ENCODE results near the gene MYOF. TPM values are rescaled to one million over a fixed set of nuclear protein-coding genes. Genes with fewer than 3 reads are reported as not detected.

The MYOF gene
- total RNA-seq, 4 donors from 2014 or later, result 46.8 to 139 (median 90.2) TPM

DNA sequence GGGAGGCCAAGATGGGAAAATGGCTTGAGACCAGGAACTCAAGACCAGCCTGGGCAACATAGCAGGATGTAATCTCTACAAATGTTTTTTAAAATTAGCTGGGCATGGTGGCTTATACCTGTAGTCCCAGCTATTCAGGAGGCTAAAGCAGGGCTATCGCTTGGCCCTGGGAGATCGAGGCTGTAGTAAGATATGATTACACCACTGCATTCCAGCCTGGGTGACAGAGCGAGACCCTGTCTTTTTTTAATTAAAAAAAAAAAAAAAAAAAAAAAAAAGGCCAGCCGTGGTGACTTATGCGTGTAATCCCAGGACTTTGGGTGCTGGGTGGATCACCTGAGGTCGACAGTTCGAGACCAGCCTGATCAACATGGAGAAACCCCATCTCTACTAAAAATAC, 27.4 kb downstream of the MYOF start:
- TF ChIP-seq, protein P1, sequence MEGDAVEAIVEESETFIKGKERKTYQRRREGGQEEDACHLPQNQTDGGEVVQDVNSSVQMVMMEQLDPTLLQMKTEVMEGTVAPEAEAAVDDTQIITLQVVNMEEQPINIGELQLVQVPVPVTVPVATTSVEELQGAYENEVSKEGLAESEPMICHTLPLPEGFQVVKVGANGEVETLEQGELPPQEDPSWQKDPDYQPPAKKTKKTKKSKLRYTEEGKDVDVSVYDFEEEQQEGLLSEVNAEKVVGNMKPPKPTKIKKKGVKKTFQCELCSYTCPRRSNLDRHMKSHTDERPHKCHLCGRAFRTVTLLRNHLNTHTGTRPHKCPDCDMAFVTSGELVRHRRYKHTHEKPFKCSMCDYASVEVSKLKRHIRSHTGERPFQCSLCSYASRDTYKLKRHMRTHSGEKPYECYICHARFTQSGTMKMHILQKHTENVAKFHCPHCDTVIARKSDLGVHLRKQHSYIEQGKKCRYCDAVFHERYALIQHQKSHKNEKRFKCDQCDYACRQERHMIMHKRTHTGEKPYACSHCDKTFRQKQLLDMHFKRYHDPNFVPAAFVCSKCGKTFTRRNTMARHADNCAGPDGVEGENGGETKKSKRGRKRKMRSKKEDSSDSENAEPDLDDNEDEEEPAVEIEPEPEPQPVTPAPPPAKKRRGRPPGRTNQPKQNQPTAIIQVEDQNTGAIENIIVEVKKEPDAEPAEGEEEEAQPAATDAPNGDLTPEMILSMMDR (IDR thresholded peaks at IDR 0.05; ENCODE audit: low read depth), result no peak

DNA sequence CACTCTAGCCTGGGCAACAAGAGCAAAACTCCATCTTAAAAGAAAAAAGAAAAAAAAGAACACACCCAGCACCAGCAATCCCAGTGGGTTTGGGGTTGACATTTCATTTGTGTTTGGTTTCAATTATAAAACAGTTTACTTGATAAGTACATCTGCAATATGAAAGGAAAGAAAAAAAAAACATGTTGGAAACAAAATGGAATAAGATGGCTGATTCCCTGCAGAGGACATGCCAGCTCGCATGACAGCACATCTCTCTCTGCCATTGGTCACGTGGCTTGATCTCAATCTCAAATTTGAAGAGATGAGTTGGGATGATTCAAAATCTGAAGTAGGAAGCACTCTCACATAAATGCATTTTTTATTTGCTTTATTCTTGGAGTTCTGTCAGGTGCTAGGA, 28.0 kb downstream of the MYOF start:
- TF ChIP-seq, protein P1 (IDR thresholded peaks at IDR 0.05; ENCODE audit: low read depth), result no peak

DNA sequence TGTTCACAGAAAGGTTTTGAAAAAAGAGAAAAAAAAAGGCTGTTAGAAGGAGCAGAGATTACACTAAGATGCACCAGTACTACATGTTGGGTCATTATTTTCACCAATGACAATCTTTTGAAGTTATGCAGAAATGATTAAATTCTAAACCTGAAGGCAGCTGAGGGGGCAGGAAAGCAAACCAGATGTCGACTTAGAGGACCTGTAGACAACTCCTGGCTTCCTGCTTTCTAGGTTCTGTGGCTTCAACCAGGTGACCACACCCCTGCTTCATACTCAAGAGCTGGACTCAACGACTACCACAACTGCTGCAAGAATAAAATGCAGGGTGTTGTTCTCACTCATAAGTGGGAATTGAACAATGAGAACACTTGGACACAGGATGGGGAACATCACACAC, 30.0 kb downstream of the MYOF start:
- TF ChIP-seq, protein P1 (IDR thresholded peaks at IDR 0.05; ENCODE audit: low read depth), result no peak

DNA sequence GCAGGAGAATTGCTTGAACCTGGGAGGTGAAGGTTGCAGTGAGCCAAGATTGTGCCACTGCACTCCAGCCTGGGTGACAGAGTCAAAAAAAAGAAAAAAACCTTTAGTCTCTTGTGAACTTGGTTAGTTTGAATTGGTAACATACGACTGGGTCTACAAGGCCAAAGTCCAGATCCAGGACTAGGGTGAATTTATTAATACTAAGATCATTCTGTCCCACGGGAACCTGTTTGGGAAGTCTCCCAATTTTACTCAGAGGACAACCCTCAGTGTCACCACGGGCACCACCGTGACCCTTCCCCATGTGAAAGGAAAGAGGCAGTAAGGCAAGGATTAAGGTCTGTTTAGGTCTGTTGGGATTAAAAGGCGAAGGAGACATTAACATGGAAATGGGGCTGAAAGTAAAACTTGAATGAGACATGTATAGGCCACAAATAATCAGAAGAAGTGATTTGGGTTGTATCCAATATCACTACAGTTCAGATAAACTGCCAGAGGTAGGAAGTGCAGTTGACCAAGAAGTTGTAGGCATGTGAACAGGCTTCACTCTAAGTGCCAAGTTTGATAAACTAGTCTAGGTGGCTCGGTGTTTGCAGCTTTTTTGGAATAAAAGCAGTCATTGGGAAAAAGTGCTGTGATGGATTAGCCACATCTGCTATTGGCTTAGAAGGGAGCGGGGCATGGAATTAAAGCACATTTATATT, 30.7 kb downstream of the MYOF start:
- TF ChIP-seq, protein P1 (IDR thresholded peaks at IDR 0.05; ENCODE audit: low read depth), result no peak

DNA sequence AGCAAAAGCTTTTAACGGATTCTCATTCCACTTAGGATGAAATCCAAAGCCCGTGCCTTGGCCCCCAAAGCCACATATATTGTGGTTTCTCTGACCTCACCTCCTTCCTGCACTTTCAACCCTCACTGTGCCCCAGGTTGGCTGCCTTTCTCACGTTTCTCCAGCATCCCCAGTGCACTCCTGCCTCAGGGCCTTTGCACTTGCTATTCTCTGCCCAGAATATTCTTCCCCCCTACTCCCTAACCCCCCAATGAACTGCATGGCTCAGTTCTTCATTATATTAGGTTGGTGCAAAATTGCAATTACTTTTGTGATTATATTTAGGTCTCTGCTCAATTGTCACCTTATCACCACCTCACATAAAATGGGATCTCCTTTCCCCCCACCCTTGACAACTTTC, 34.2 kb downstream of the MYOF start:
- TF ChIP-seq, protein P1 (IDR thresholded peaks at IDR 0.05; ENCODE audit: low read depth), result no peak

DNA sequence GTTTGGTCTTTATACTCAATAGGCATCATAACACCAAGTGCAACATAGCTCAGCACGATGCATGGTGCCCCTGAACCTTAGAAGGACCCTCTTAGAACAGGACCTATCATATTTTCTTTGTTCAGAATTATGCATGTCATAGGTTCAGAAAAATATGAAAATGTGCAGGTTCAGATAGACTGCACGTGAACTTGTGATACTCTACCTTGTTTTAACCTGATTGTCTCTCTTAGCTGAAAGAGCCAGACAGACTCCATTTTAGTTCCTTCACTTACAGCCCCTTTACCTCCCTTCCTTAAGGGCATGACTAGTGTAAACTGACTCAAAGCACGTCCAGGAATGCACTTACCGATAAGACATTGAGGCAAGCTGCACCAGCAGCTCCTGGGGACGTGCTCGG, 35.1 kb downstream of the MYOF start:
- TF ChIP-seq, protein P1 (IDR thresholded peaks at IDR 0.05; ENCODE audit: low read depth), result no peak

DNA sequence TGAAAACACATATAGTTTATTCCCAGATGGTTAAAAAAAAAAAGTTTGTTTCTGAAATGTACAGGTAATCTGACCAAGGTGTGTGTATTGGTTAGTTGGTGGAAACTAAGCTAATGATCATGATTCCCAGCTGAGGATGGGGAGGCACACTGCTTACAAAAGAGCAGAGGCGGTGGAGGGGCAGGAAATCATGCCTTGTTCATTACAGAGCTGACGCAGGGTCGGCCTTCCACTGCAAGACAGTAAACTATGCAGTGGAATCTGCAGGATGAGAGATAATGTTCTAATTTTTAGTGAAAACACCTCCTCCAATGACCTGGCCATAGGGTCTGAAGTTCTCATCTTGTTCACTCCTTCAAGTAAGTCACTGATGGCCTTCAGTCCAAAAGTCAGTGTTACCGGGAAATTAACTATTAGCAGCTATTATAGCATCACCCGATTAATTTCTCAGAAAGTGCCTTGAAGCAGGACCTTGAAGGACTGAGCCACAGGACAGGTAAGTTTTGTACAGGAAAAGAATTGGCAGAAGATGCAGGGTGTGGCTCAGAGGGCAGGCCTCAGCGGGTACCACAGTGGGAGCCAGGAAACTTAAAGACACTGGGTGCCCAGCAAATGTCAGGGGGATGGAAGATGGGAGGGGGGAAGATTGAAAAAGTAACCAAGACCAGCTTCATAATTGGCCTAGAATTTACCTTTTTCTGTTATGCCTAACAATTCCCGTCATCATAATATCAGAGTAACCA, 36.0 kb downstream of the MYOF start:
- TF ChIP-seq, protein P1 (IDR thresholded peaks at IDR 0.05; ENCODE audit: low read depth), result no peak

All from subcutaneous adipose tissue (tissue), 4 donors.